OCI-LY1 (cell line): ENCODE measurements around the gene BRIX1.

ENCODE experiments used
- CTCF ChIP-seq: fragments of 200-600 bp; sonication (generic), shearing (Covaris generic); IDR thresholded peaks from 2 replicates; pipeline ENCODE4 v1.5.1; 2017; ENCODE audit warnings: mild to moderate bottlenecking, antibody characterized with exemption, low read length, moderate library complexity, mixed read lengths
- EZH2 ChIP-seq: fragments of 200-600 bp; sonication (generic), shearing (Covaris generic); IDR thresholded peaks from 2 replicates; pipeline ENCODE4 v1.8.0; 2017; ENCODE audit warnings: borderline replicate concordance, mixed run types, mild to moderate bottlenecking, antibody characterized with exemption, low read length, moderate library complexity, mixed read lengths

- TF ChIP-seq CTCF (no peak), EZH2 (no peak)
These were observed 15.4 kb downstream of the BRIX1 start for GRCh38 chr5:34930870-34931269.
